HK-2 (cell line): ENCODE measurements around the gene ATAD3C.
A peak's percentile ranks its signal among the peaks of the same experiment; 100 is the strongest.

Experiments used
- DNase-seq: peaks from one replicate; pipeline ENCODE4 v3.0.0-alpha.2; 2018; ENCODE audit not compliant: unreplicated experiment

Gene ATAD3C

DNA sequence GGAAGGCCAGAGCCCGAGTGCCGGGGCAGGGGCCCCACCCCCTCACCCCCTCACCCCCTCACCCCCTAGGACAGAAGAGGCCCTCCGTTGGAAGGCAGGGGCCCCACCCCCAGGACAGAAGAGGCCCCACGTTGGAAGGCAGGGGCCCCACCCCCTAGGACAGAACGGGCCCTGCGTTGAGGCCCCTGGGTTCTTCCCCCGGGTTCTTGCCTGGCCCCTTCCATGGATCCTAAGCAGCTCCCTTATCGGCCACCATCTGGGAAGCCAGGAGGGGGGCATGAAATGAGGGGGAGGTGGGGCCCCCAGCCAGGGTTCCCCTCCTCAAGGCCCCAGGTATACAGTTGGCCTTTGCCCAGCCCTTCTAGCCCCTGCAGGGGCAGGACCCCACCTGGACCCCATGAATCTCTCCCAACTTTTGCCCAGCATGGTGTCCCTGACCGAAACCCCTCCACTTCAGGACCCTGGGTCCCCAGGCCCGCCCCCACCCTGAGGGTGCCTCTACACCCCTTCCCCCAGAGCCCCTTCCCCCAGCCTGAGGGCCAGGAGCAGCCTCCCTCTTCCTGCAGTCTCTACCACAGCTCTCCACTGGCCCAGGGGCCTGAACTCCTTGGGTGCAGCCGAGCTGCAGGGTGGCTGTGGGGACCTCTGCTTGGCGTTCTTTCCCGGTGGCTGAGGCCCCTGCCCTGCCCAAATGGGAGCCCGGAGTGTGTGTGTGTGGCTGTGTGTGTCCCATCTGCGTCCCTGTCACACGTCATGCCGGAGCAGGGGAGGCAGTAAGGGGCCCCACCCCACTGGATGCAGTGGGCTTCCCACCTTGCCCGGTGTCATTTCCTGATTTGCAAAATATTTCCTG is 18.3 kb upstream of the ATAD3C start:
- DNase-seq = no peak

DNA sequence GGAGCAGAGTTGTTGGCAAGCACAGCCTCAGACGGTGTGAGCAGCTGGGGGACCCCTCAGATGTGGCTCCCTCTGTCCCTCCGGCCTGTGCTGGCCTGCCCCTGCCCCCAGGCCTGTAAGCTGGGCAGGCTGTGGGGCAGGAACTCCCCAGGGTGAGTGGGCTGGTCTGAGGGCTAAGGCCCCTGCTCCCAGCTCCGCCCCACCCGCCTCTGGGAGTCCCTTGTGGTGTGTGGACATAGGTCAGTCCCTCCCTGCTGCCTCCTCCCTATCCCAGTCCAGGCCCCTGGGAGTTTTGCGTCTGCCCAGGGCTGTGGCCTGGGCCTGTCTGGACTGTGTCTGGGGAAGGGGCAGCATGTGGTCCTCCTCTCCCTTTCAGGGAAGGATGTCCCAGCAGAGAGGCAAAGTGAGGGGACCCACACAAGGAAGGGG is 17.6 kb upstream of the ATAD3C start:
- peak; percentile 56 for DNase-seq

GRCh38 chr1:1432274-1432950 is 17.1 kb upstream of the ATAD3C start:
- no peak for DNase-seq

DNA sequence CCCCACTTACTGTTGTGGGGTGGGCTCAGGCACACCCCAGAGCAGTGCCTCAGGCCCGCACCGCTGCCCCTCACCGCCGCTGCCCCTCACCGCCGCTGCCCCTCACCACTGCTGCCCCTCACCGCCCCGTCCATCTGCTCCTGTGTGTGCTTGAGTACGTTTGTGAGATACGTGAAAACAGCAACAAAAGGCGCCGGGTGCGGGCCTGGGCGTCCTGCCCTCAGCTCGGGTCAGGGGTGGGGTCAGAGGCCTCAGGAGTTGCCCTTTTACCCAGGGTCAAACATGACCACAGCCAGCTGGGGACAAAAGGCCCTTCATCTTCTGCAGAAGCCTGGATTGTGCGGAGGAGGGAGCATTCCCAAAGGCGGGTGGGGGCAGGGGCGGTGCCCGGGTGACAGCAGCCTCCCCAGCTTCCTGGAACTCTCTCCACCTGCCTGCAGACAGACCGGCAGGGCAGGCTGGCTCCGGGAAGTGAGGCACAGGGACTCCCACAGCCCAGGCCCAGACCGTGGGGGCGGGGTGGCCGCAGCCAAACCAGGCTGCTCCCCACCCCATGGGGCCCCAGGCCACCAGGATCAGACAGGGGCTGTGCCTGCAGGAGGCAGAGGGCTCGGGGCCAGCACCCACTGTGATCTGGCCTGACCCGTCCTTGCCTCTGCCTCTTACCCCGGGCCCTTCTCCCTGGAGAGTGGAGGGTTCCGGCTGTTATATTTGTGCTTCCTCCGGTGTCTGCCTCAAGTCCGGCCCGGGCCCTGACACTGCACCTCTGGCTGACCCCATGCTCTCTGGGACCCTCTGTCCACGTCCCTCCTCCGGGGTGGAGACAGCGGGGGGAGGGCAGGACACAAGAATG is 16.3 kb upstream of the ATAD3C start:
- DNase-seq = peak; percentile 73

DNA sequence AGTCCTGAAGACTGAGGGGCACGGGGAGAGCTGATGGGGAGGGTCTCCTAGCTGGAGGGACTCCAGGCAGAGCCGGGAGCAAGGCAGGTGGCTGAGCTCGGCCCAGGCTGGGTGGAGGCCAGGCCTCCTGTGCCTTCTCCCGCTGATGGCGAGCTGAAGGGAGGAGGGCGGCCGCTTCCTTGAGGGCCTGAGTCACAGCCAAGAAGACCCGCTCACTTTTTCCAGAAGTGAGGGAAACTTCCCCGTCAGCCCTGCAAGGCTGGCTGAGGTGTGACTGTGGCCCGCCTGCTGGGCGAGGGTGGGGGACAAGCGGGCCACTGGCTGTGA is 15.7 kb upstream of the ATAD3C start:
- peak; percentile 72 for DNase-seq

GRCh38 chr1:1434131-1434823 is 15.2 kb upstream of the ATAD3C start:
- DNase-seq = no peak

DNA sequence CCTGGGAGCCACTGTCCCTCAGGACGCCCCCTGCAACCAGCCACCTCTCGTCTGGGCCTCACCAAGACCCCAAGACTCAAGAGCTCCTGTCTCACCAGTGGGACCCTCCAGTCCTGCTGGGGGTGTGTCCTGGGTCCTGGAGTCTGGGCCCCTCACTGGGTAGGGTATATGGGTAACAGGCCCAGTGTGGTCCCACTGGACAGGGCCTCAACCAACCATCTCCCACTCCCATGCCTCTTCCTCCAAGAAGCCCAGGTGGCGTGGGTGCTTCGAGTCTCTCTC is 14.7 kb upstream of the ATAD3C start:
- no peak for DNase-seq

- DNase-seq = no peak
Measured at GRCh38 chr1:1435106-1435903, 14.2 kb upstream of the ATAD3C start, which contains the start of gene VWA1. Gene VWA1 (plus strand): TSS chr1:1435690. CDS start chr1:1435749, 59 bp downstream.

GRCh38 chr1:1435911-1436629 is 13.4 kb upstream of the ATAD3C start:
- DNase-seq = no peak

DNA sequence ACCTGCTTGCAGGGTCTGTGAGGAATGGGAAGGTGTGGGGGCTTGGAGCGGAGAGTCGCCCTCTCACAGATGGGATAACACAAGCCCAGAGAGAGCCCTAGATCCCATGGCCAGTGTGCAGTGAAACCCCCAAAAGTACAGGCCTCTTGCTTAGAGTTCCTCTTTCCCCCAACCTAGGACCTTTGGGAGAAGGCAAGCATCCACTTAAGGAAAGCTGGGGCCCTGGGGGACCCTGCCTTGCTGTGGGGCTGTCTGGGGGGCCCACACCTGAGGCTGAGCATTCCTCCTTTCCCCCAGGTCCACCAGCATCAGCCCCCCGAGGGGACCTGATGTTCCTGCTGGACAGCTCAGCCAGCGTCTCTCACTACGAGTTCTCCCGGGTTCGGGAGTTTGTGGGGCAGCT is 12.9 kb upstream of the ATAD3C start:
- no peak for DNase-seq

DNA sequence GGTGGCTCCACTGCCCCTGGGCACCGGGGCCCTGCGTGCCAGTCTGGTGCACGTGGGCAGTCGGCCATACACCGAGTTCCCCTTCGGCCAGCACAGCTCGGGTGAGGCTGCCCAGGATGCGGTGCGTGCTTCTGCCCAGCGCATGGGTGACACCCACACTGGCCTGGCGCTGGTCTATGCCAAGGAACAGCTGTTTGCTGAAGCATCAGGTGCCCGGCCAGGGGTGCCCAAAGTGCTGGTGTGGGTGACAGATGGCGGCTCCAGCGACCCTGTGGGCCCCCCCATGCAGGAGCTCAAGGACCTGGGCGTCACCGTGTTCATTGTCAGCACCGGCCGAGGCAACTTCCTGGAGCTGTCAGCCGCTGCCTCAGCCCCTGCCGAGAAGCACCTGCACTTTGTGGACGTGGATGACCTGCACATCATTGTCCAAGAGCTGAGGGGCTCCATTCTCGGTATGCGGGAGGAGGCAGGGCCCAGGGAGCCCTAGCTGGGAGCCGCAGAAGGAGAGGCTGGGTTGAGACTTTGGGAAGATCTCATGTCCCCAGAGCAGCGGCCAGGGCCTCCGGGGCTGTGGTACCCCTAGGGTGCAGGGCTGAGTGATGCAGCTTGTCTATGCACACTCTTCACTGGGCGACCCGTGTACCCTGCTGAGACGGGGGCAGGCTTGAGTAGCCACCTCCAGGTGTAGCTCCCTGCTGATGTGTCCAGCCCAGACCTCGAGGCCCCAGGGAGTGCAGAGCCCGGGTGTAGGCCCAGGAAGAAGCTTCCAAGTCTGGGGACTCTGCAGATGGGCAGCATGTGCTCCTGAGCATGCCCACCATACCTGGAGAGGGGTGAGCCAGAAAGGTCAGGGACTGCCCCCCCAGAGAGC is 12.2 kb upstream of the ATAD3C start:
- DNase-seq = no peak

- DNase-seq = peak; percentile 88
Measured at GRCh38 chr1:1437904-1438376, 11.5 kb upstream of the ATAD3C start.

DNA sequence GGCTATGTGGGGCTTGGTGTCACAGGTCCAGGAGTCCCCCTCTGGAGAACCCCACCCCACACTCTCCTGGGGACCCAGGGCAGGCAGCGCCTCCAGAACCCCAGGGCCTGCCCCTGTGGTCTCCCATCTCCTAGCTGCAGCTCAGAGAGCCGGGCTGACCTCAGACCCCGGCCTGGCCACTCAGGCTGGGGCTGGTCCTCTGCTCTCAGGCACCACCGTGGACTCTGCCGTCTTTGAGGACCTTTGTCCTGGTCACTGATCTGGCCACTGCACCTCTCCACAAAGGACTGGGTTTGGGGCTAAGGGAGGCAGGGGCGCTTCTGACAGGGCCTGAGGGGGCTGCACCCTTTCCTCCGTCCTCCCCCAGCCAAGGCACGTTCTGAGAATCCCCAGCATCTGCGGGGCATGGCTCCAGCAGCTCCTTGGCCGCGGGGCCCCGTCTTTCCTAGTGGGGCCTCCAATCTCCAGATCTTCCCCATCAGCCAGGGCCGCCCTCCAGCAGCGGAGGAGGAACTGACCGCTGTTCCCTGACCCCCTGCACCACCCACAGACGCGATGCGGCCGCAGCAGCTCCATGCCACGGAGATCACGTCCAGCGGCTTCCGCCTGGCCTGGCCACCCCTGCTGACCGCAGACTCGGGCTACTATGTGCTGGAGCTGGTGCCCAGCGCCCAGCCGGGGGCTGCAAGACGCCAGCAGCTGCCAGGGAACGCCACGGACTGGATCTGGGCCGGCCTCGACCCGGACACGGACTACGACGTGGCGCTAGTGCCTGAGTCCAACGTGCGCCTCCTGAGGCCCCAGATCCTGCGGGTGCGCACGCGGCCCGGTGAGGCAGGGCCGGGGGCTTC is 10.7 kb upstream of the ATAD3C start:
- no peak for DNase-seq

- DNase-seq = no peak
Measured at GRCh38 chr1:1439546-1440261, 9.8 kb upstream of the ATAD3C start.

- DNase-seq = no peak
Measured at GRCh38 chr1:1440262-1441001, 9.1 kb upstream of the ATAD3C start.

DNA sequence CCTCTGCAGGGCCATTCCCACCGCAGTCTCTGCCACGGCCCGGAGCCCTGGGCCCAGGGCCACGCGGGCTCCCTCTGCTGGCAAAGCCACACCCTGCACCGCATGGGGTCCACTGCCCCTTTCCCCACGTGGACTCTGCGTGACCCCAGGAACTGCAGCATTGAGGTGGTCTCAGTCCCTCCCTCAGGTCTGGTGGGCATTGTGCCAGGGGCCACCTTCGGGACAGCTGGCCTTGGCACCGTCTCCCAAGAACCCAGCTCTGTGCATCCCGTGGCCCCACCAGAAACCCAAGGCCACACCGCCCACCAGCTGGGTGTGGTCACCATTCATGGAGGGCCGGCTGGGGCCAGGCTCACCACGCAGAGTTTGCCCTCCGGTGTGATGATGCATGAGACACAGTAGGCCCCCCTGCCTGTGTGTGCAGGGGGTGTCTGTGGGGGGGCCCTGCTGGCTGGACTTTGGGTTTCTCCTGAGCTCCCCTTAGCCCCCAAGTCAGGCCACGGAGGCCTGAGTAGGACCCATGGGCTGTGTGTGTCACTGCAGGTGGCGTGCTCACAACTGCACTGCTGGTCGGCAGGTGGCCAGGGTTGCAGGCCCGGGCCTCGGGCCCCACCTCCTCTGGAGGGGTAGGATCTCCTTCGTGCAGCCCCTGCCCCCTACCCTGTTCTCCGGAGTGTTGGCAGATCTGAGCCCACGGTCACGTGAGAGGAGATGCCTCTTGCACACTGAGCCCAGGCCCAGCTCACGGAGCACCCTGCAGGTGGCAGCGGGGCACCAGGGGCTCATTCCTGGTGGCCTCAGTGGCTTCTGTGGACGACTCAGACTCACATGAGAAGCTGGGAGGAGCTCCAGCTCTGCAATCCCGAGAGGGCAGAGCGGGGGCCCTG is 8.2 kb upstream of the ATAD3C start:
- DNase-seq = peak; percentile 44
